Fibroblast of peridontal ligament (primary cell): Measurements from ENCODE around the gene TBCEL.
"Not testable (repeated sequence)": the region's sequence is repeated elsewhere in the genome, so short reads cannot be mapped to it uniquely, and the experiment has no call there.

Source experiments
- DNase-seq: peaks from one replicate; pipeline ENCODE4 v3.0.0-alpha.2; 2010; ENCODE audit errors: extremely low read depth

The TBCEL gene

GRCh38 chr11:121023848-121024751 lies at the start of gene TBCEL:
Gene TBCEL, plus strand, starts transcription at chr11:121024102. Its CDS starts 21,589 bp downstream, at chr11:121045691.
- peak; percentile 75 for DNase-seq

- DNase-seq, result no peak
Observed at GRCh38 chr11:120974466-120974865, 49.4 kb upstream of the TBCEL start.

- DNase-seq, result no peak
Observed at GRCh38 chr11:120974965-120975364, 48.9 kb upstream of the TBCEL start.

- no peak for DNase-seq
Observed at GRCh38 chr11:120977266-120978137, 46.4 kb upstream of the TBCEL start.

GRCh38 chr11:120978701-120979100 lies 45.2 kb upstream of the TBCEL start:
- no peak for DNase-seq

GRCh38 chr11:120985718-120986569 lies 38.0 kb upstream of the TBCEL start:
- DNase-seq, result peak; percentile 21

- DNase-seq, result no peak
Observed at GRCh38 chr11:120988603-120989002, 35.3 kb upstream of the TBCEL start.

GRCh38 chr11:120991830-120992686 lies 31.8 kb upstream of the TBCEL start:
- no peak for DNase-seq

GRCh38 chr11:120994091-120994859 lies 29.6 kb upstream of the TBCEL start:
- DNase-seq, result no peak

GRCh38 chr11:120995184-120995583 lies 28.7 kb upstream of the TBCEL start:
- DNase-seq, result no peak

GRCh38 chr11:120996973-120997372 lies 26.9 kb upstream of the TBCEL start:
- DNase-seq, result no peak

GRCh38 chr11:120998581-120998980 lies 25.3 kb upstream of the TBCEL start:
- DNase-seq, result no peak

- DNase-seq, result no peak
Observed at GRCh38 chr11:121004206-121004840, 19.6 kb upstream of the TBCEL start.

- no peak for DNase-seq
Observed at GRCh38 chr11:121006922-121007321, 17.0 kb upstream of the TBCEL start.

- no peak for DNase-seq
Observed at GRCh38 chr11:121008551-121008950, 15.4 kb upstream of the TBCEL start.

GRCh38 chr11:121012091-121012490 lies 11.8 kb upstream of the TBCEL start:
- DNase-seq, result no peak

- no peak for DNase-seq
Observed at GRCh38 chr11:121018746-121019145, 5.2 kb upstream of the TBCEL start.

GRCh38 chr11:121021718-121022117 lies 2.2 kb upstream of the TBCEL start:
- DNase-seq, result not testable (repeated sequence)

GRCh38 chr11:121024989-121025388 lies 1.1 kb downstream of the TBCEL start:
- peak; percentile 37 for DNase-seq
